ENCODE data around the gene GABRE. TPM values are rescaled to one million over a fixed set of nuclear protein-coding genes. Genes with fewer than 3 reads are reported as not detected.

GABRE gene
- total and polyA plus RNA-seq, 2 of the 13 experiments (the other 11 are each of a cell fraction or from before 2014, with no cell fraction given) = 12.2 to 66.2 TPM

DNA sequence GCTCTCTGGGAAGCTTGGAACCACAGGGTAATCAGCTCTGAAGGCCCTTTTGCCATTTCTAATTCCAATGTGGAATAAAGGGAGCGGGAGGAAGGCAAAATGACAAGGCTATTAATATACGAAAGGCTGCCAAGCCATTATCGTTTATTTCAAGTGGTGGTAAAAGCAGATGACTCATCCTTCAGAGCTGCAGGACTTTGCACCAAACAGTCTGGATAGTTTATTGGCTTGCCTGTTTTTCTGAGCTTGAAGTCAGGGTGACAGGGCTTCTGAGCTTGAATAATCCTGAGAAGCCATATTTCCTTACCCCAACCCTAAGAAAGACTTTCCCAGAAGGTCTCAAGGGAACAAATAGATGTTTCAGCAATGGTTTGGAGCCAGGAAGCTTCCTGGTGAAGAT is 7.7 kb upstream of the GABRE start (continued):
- TF ChIP-seq, protein P1, sequence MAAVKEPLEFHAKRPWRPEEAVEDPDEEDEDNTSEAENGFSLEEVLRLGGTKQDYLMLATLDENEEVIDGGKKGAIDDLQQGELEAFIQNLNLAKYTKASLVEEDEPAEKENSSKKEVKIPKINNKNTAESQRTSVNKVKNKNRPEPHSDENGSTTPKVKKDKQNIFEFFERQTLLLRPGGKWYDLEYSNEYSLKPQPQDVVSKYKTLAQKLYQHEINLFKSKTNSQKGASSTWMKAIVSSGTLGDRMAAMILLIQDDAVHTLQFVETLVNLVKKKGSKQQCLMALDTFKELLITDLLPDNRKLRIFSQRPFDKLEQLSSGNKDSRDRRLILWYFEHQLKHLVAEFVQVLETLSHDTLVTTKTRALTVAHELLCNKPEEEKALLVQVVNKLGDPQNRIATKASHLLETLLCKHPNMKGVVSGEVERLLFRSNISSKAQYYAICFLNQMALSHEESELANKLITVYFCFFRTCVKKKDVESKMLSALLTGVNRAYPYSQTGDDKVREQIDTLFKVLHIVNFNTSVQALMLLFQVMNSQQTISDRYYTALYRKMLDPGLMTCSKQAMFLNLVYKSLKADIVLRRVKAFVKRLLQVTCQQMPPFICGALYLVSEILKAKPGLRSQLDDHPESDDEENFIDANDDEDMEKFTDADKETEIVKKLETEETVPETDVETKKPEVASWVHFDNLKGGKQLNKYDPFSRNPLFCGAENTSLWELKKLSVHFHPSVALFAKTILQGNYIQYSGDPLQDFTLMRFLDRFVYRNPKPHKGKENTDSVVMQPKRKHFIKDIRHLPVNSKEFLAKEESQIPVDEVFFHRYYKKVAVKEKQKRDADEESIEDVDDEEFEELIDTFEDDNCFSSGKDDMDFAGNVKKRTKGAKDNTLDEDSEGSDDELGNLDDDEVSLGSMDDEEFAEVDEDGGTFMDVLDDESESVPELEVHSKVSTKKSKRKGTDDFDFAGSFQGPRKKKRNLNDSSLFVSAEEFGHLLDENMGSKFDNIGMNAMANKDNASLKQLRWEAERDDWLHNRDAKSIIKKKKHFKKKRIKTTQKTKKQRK (IDR thresholded peaks at IDR 0.05; ENCODE audit: low read length) = no peak
- no peak for TF ChIP-seq ZNF775 (CRISPR knock-in tag; IDR thresholded peaks at IDR 0.05; ENCODE audit: borderline replicate concordance)

DNA sequence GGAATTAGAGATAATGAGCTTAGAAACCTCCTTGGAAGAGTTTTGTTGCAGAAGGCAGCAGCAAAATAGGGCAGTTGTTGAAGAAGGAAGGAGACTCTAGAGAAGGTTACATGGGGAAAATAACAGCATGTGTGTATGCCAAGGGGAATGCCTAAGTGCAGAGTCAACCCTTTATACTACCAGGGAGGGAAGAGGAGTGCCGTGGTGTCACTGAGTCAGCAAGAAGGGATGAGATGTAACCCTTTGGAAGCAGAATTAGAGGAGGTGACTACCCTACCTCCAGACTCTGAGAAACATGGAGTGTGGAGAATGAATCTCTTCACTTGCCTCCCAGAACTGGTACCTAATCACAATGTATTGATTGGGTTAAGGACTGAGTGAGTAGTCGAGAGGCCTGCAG is 6.7 kb upstream of the GABRE start:
- no peak for FAIRE-seq
- TF ChIP-seq SMYD3 (CRISPR knock-in tag; IDR thresholded peaks at IDR 0.05) = no peak
- no peak for TF ChIP-seq MIXL1 (CRISPR knock-in tag; IDR thresholded peaks at IDR 0.05)
- TF ChIP-seq, protein P2, sequence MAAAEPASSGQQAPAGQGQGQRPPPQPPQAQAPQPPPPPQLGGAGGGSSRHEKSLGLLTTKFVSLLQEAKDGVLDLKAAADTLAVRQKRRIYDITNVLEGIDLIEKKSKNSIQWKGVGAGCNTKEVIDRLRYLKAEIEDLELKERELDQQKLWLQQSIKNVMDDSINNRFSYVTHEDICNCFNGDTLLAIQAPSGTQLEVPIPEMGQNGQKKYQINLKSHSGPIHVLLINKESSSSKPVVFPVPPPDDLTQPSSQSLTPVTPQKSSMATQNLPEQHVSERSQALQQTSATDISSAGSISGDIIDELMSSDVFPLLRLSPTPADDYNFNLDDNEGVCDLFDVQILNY (CRISPR knock-in tag; conservative IDR thresholded peaks at IDR 0.05) = no peak
- no peak for TF ChIP-seq SMC3 (IDR thresholded peaks at IDR 0.05; ENCODE audit: low read length)
- TF ChIP-seq PCBP1 (IDR thresholded peaks at IDR 0.05; ENCODE audit: borderline replicate concordance, low read depth, low read length) = no peak
- no peak for TF ChIP-seq FOXJ3 (CRISPR knock-in tag; IDR thresholded peaks at IDR 0.05; ENCODE audit: borderline replicate concordance)
- no peak for TF ChIP-seq RBFOX2 (IDR thresholded peaks at IDR 0.05; ENCODE audit: low read depth, low read length)
- TF ChIP-seq TAF15 (IDR thresholded peaks at IDR 0.05; ENCODE audit: low read depth, low read length, poor library complexity, severe bottlenecking) = no peak
- TF ChIP-seq HIVEP1 (CRISPR knock-in tag; IDR thresholded peaks at IDR 0.05) = no peak
- TF ChIP-seq ZBTB20 (CRISPR knock-in tag; IDR thresholded peaks at IDR 0.05; ENCODE audit: borderline replicate concordance, low read depth) = no peak
- no peak for TF ChIP-seq PCBP2 (optimal IDR thresholded peaks at IDR 0.05; ENCODE audit: low read depth, low read length, poor library complexity, severe bottlenecking)
- TF ChIP-seq, protein P3, sequence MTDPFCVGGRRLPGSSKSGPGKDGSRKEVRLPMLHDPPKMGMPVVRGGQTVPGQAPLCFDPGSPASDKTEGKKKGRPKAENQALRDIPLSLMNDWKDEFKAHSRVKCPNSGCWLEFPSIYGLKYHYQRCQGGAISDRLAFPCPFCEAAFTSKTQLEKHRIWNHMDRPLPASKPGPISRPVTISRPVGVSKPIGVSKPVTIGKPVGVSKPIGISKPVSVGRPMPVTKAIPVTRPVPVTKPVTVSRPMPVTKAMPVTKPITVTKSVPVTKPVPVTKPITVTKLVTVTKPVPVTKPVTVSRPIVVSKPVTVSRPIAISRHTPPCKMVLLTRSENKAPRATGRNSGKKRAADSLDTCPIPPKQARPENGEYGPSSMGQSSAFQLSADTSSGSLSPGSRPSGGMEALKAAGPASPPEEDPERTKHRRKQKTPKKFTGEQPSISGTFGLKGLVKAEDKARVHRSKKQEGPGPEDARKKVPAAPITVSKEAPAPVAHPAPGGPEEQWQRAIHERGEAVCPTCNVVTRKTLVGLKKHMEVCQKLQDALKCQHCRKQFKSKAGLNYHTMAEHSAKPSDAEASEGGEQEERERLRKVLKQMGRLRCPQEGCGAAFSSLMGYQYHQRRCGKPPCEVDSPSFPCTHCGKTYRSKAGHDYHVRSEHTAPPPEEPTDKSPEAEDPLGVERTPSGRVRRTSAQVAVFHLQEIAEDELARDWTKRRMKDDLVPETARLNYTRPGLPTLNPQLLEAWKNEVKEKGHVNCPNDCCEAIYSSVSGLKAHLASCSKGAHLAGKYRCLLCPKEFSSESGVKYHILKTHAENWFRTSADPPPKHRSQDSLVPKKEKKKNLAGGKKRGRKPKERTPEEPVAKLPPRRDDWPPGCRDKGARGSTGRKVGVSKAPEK (CRISPR knock-in tag; IDR thresholded peaks at IDR 0.05; ENCODE audit: borderline replicate concordance) = no peak
- TF ChIP-seq KDM3A (CRISPR knock-in tag; IDR thresholded peaks at IDR 0.05; ENCODE audit: low read depth) = no peak
- no peak for TF ChIP-seq TOPORS (CRISPR knock-in tag; IDR thresholded peaks at IDR 0.05)
- no peak for TF ChIP-seq SP140L (CRISPR knock-in tag; IDR thresholded peaks at IDR 0.05; ENCODE audit: borderline replicate concordance)
- no peak for TF ChIP-seq ZSCAN21 (CRISPR knock-in tag; IDR thresholded peaks at IDR 0.05; ENCODE audit: borderline replicate concordance)

More for the DNA sequence above, 6.7 kb upstream of the GABRE start:
- Histone ChIP-seq H3K27ac (ENCODE audit: extremely low read length, insufficient read depth, low read length) (no peak overlapping the region), H3K27me3 (ENCODE audit: control insufficient read depth in 1 of 2, insufficient read depth in 2 of 2, low read length in 2 of 2) (no peaks in the 10 kb centered on the region), H3K4me2 (ENCODE audit: low read depth, low read length) (no peak overlapping the region), H3K36me3 (replicated peaks in 1 of 2; ENCODE audit: control insufficient read depth in 1 of 2, insufficient read depth in 2 of 2, low read length in 2 of 2) (no peaks in the 10 kb centered on the region), H3K4me3 (replicated peaks in 1 of 3; ENCODE audit: insufficient read depth in 1 of 3, low read depth in 2 of 3, low read length in 3 of 3) (no peak overlapping the region), H3K9ac (ENCODE audit: insufficient read depth, low read depth, low read length) (no peak overlapping the region), H4K20me1 (ENCODE audit: insufficient read depth, low read length) (no peaks in the 10 kb centered on the region), H3K9me3 (ENCODE audit: low read length) (no peaks in the 10 kb centered on the region), H3K4me1 (ENCODE audit: insufficient read depth, low read length) (peaks cover 72% of the 10 kb centered on the region), H3K79me2 (ENCODE audit: insufficient read depth, low read length) (no peaks in the 10 kb centered on the region), H2AFZ (ENCODE audit: low read length) (no peak overlapping the region)
- DNase-seq (ENCODE audit: low spot score) (no peak), ATAC-seq (no peak)
- ChIA-PET CTCF (ENCODE audit: low intra/inter-chr PET ratio, low total read pairs) (no interaction called here), POLR2A (interaction anchor here (6.3 kb wide), 1 partner anchor 8 kb away, joined by 91 read pairs; the partner anchor contains the start of gene GABRE)
- in situ Hi-C loops (cut with HindIII; ENCODE audit: extremely low pct_ligation_motif_present, low pct_unique_long_range_greater_than_20kb) (no loop called here), intact Hi-C loops (cut with micrococcal nuclease; ENCODE audit: unreplicated experiment) (no loop called here)
- 75% methylated on average over 2 of the region's 2 CpGs for WGBS (ENCODE audit: low lambda C conversion rate)
- no TSS peak for BruUV-seq (replicated peaks)

All from HepG2 (cell line).